Hematopoietic multipotent progenitor cell treated with erythropoietin and hydrocortisone succinate and interleukin-3 and kit ligand, for 8 days (in vitro differentiated cells): ENCODE data around the gene CCDC149.

Experiments
- DNase-seq: peaks from one replicate; pipeline ENCODE4 v3.0.0-alpha.2; 2015

Gene CCDC149

GRCh38 chr4:24837781-24838180 lies 75.1 kb downstream of the CCDC149 start:
- no peak for DNase-seq

GRCh38 chr4:24837336-24837735 lies 75.5 kb downstream of the CCDC149 start:
- DNase-seq, result no peak

GRCh38 chr4:24836661-24837242 lies 76.1 kb downstream of the CCDC149 start:
- no peak for DNase-seq

- no peak for DNase-seq
Measured at GRCh38 chr4:24835696-24836095, 77.1 kb downstream of the CCDC149 start.

- DNase-seq, result no peak
Measured at GRCh38 chr4:24831637-24832036, 81.2 kb downstream of the CCDC149 start.

GRCh38 chr4:24824720-24825119 lies 88.1 kb downstream of the CCDC149 start:
- DNase-seq, result no peak

- no peak for DNase-seq
Measured at GRCh38 chr4:24820541-24820940, 92.3 kb downstream of the CCDC149 start.

- DNase-seq, result no peak
Measured at GRCh38 chr4:24816797-24817196, 96.0 kb downstream of the CCDC149 start.

- no peak for DNase-seq
Measured at GRCh38 chr4:24813732-24814131, 99.1 kb downstream of the CCDC149 start.

- no peak for DNase-seq
Measured at GRCh38 chr4:24810871-24811631, 101.8 kb downstream of the CCDC149 start.

- no peak for DNase-seq
Measured at GRCh38 chr4:24809815-24810405, 102.9 kb downstream of the CCDC149 start.

GRCh38 chr4:24809376-24809775 lies 103.5 kb downstream of the CCDC149 start:
- DNase-seq, result no peak

- DNase-seq, result no peak
Measured at GRCh38 chr4:24808955-24809354, 103.9 kb downstream of the CCDC149 start.

GRCh38 chr4:24808261-24808660 lies 104.6 kb downstream of the CCDC149 start:
- DNase-seq, result no peak

- DNase-seq, result no peak
Measured at GRCh38 chr4:24807611-24808010, 105.2 kb downstream of the CCDC149 start.

- no peak for DNase-seq
Measured at GRCh38 chr4:24806206-24806990, 106.4 kb downstream of the CCDC149 start.

GRCh38 chr4:24805566-24805965 lies 107.3 kb downstream of the CCDC149 start:
- peak; percentile 17 for DNase-seq

GRCh38 chr4:24805067-24805466 lies 107.8 kb downstream of the CCDC149 start:
- DNase-seq, result no peak

GRCh38 chr4:24802648-24803047 lies 110.2 kb downstream of the CCDC149 start:
- DNase-seq, result no peak

- no peak for DNase-seq
Measured at GRCh38 chr4:24801136-24801855, 111.5 kb downstream of the CCDC149 start.

- no peak for DNase-seq
Measured at GRCh38 chr4:24800325-24800895, 112.4 kb downstream of the CCDC149 start.

GRCh38 chr4:24799544-24800324 lies 113.1 kb downstream of the CCDC149 start:
- DNase-seq, result no peak
